Stimulated activated CD8-positive, alpha-beta memory T cell treated with anti-CD3 and anti-CD28 coated beads, Interleukin-2, amount 100 ng/mL, for 48 hours (primary cell): ENCODE data around the gene ATXN10.
"Not testable (repeated sequence)": the region's sequence is repeated elsewhere in the genome, so short reads cannot be mapped to it uniquely, and the experiment has no call there.

ENCODE experiments used
- DNase-seq, 2 donors: peaks; one replicate each; pipeline ENCODE4 v3.0.0-alpha.2; 2020; ENCODE audit warnings: low read depth in 2 of 2

ATXN10 gene

DNA sequence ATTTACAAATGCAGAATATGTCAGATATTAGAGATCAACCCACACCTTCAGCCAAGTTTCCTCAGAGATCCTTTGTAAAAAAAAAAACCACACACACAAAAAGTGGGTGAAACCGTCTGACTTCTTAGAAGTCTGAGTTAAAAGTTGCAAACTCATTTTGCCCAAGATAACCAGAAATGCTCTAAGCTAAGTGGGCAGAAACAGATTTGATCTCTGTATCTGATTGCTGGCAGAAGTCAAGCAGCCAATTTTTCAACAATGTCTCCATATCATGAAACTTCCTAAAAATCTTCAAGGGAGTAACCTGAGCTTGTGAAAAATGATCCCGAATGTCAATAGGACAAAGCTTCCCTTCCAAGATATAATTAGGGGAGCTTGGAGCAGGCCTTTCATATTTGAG, 28.6 kb upstream of the ATXN10 start:
- DNase-seq = no peak

DNA sequence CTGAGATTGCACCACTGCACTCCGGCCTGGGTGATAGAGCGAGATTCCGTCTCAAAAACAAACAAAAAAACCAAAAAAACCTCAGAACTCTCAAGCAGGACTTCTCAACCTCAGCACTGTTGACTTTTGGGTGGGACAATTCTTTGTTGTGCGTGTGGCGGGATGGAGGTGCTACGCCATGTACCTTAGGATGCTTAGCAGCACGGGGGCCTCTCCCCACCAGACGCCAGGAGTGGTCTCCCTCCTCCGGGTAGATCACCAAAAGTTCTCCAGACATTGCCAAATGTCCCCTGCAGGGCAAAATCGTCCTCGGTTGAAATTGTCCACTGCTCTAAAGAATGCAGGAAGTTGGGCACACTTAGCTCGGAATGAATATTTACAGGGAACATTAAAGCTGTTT, 26.9 kb upstream of the ATXN10 start:
- no peak for DNase-seq

DNA sequence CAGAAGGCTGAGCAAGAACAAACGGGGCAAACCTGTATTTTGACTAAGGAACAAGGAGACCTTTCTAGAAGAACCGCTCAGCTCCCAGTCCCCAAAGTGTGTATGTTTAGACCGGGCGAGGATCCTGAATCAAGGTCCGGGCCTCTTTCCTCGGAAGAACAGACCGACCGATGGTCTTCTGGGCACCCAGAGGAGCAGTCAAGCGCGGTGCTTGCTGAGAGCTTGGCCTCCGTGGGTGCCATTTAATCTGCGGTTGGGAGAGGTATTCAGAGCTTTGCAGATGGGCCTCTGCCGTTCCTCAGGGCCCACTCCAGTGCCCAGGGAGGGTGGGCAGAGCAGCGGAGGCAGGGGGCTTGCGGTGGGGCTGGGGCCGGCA, 26.5 kb upstream of the ATXN10 start:
- no peak for DNase-seq

DNA sequence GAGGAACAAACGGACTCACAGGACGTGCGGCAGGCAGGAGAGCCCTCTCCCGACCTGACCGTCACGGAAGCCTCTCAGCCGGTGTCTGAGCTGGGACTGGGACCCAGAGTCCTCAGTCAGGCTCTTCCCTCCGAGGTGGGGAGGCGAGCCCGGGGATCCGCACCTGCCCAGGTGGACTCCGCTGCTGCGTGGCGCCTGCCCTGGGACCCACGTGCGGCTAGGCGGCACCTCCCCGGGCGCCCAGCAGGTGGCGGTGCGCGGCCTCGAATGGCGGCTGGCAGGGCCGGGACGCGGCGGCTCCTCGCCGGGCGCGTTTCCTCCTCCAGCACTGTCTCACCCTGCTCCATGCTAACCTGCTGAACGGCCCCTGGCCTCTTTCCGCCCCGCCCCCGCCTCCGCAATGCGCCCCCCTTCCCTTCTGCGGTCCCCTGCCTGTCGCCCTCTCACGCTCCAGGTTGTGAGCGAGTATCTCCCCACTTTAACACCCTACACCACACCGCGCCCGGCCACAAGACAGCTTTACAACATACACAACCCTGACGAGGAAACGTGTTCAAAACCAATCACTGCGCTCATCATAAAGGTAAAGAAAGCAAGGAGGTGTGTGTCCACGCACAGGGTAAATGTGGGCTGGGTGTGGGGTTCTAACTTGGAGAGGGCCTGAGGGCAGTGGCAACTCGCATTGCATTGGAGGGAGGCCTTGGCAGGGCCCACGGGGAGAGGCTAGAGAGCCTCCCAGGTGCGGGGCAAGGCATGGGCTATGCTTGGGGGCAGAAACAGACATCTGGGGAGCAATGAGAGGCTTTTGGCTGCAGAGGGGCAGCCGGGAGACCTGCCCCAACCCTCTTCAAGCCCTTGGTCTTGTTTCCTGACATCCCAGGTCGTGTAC, 25.9 kb upstream of the ATXN10 start:
- peak; percentile 71 to 73 for DNase-seq

DNA sequence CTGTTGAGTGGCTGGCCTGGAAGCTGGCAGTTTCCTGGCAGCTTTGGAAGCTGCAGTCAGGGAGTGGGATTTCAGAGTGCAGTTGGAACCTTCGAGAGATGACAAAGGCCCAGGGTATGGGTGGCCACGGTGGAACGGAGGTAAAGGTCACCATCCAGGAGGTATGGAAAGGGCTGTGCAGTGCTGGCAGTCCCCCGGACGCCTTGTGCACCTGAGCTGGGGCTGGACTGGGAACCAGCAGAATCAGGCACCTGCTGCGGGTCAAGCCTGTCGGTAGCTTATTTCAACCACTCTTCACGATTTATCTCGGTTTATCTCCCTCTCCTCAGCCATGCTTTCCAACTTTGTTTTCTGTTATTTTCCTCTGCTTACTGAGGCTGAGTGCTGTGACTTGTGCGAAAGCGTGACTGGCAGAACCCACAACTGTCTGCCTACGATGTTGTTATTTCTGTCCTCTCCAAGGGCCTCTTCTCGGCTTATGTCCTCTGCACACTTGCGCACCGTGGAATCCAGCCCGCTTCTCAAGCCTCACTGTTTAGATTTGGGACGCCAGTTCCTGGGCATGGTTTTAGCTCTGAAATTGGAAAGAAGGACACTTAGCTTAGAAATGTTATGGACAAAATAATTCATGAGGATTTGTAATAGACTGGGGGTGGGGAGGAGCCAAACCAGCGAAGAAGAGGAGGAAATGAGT, 24.0 kb upstream of the ATXN10 start:
- no peak for DNase-seq

DNA sequence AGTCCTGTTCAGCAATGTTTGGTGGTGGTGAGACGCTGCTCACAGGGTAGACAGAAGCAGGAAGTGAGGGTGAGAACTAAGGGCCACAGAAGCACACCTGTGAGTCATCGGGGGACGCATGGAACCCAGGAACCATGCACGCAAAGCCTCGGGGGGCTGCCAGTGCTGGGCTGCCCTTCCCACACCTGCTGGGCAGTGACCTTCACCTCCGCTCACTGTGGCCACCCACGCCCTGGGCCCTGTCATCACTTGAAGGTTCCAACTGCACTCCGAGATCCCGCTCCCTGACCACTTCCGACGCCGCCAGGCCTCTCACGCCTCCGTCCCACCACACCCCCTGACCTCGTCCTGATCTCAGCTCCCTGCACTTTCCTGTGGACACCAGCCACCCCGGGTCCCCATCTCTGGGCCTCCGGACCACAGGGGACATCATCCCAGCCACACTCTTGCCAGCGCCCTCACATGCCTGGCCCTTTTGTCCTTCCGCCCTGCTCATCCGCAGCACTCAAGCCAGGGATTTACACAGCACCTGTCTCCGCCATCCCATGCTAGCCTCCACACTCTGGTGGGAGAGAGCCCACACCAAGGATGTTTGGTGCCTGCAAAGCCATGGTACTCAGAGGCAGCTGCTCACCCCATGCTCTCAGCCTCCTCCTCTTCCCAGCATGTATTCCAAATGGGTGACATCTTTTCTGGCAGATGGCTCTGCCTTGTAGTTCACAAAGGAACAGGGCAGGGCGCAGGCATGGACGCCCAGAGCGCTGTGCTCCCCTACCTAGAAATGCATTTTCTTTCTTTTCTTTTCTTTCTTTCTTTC, 23.1 kb upstream of the ATXN10 start:
- DNase-seq = no peak

DNA sequence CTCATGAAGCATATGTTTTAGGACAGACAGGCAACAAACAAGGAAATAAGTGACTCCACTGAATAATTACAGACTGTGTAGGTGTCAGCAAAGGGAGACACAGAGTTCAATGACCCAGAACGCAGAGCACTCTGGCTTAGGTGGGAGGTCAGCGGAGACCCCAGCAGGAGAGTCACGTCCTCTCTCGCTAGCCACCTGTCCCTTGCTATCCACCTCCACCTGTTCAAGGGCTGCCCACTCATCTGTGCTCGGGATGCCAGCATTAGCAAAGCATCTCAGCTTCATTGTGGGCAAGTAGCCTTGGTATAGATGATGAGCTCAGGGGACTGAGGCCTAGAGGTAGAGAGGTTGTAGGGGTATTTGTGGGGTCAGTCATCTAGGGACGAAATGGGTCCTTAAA, 21.8 kb upstream of the ATXN10 start:
- no peak for DNase-seq

DNA sequence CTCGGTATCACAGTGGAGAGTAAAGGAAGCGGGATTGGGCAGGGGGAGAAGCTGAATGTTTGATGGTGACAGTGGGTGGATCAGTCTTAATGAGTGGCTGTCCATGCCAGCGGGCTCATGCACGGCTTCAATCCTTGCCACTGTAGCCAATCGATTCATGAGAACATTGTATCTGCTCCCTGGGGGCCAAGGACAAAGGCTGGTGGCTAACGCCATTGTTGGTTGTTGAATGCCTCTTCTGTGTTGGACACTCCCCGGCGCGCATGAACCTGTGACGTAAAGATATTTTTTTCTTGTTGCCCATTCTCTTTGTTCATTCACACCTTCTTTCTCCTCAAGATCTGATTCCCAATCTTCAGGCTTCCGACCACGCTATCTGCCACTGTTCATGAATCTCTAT, 20.9 kb upstream of the ATXN10 start:
- no peak for DNase-seq

DNA sequence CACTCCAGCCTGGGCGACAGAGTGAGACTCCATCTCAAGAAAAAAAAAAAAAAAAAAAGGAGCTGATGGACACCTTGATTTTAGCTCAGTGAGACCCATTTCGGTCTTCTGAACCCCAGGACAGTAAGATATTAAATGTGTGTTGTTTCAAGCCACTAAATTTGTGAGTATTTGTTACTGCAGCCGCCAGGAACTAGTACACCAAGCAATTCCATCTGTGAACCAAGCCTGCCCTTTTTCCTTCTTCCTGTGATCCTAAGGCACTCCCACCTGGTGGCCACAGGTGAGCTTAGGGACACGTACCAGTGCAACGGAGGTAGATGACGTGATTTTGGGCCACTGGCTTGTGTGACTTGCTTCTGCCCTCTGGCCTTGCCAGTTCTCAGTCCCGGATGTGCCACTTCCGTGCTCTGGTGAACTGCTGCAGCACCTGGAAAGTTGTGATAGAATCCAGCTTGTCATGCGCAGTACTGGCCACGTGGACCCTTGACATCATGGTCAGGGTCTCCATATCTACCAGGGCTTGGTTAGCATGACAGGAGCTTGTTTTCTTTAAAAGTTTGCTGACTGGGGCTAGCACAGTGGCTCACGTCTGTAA, 19.6 kb upstream of the ATXN10 start:
- DNase-seq = no peak

DNA sequence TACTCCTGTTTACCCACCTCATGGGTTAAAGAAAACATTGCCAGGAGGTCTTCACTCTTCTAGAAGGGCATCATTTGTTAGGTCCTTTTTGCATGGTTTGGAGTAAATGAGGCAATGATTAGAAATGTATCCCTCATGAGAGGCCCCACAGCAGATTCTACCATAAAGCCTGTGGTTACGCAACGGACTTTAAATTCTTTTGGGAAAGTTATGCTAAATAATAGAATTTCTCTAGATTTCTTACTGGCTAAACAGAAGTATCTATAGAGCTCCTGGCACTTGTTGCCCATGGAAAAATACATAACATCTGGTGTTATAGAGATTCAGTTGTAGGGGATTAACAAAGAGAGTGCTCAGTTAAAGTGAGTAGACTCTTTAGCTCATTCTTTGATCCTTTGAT, 15.1 kb upstream of the ATXN10 start:
- DNase-seq = no peak

DNA sequence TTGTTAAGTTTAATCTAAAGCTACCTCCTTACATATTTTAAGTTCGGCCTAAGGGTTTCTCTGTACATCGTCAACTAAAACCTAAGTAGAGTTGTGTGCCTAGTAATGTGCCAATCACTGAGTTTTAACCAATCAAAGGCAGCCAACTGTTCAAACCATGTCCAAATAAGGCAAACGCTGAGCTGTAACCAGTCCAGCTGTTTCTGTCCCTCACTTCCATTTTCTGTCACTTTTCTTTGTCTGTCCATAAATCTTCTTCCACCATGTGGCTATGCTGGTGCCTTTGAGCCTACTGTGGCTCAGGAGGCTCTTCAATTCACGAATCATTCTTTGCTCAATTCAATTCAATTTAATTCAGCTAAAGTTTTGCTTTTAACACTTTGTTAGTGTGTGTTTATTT, 13.9 kb upstream of the ATXN10 start:
- DNase-seq = no peak

DNA sequence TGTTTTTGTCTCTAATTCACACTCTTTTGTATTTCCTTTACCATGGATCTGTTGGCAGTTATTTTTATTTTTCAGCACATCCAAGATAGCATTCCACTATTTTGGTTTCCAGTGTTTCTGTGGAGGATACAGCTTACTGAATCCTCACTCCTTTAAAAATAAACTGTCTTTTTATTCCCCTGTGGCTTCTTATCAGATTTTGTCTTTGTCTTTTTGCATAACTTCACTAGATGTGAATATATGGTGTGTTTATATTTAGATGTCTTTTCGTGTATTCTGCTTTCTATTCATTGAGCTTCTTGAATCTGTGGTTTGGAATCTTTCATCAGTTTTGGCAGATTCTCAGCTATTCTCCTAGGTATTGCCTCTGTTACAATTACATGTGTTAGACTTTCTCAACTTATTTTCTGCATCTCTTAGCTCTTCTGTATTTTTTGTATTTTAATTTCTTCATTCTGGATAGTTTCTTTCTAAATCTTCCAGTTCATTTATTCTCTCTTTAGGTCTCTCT, 7.4 kb upstream of the ATXN10 start:
- DNase-seq = no peak

DNA sequence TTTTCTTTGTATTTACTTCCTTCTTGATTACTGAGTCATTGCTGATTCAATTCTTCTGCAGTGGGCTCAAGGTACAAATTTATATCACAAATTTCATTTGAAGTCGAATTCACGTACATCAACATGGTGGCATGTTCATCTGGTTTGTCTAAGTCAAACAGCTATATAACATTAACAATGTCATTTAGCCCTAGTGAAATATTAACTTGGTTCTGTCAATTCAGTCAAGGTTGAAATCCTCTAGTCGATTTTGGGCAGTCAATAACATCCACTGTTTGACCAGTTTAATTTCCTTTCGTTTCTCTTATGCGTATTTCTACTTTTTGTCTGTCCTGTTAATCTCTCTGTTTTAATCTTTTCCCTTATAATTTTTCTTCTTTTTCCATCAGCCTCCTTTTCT, 4.1 kb upstream of the ATXN10 start:
- no peak for DNase-seq

DNA sequence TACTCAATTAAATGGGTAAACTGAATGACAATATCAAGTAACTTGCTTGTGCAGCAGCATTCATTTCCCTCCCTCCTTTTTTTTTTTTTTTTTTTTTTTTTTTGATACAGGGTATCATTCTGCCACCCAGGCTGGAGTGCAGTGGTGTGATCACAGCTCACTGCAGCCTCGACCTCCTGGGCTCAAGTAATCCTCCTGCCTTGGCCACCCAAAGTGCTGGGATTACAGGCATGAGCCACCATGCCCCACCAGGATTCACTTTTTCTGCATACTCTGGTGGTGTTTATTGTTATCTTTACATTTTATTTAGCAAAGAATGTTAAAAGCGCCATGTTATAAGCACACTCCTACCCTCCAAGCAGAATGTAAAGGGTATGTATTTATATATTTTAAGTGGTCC, 1.3 kb upstream of the ATXN10 start:
- DNase-seq = not testable (repeated sequence)

DNA sequence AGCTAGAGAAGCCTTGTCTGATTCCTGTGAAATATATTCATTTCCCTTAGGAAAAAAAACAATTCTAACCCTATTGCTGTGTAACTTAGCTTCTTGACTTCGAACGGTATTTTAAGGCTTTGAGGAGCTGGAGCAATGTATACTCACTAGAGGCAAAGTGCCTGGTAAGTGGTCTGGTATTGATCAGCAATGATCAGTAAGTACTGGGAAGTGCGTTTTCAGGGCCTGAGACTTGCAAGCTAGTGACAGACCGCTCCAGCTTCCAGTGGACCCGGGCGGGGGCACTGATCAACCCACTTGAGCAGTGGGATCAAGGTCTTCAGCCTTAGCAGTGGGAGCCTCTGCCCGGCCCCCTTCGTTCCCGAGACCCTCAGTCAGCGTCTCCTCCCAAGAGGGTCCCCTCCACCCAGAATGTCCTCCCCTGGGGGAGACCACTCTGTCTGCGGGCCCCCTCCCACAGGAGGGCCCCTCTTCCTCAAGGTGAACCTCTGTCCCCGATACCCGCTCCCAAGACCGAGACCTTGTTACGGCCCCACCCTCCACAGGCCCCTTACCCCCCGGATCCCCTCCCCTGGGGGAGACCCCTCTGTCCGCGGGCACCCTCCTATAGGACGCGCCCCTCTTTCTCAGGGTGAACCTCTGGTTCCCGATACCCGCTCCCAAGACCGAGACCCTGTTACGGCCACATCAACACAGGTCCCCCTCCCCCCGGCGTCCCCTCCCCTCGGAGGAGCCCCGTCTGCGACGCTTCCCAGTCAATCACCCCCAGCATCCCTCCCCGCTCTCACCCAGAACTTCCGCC, 452 bp upstream of the ATXN10 start:
- no peak for DNase-seq

DNA sequence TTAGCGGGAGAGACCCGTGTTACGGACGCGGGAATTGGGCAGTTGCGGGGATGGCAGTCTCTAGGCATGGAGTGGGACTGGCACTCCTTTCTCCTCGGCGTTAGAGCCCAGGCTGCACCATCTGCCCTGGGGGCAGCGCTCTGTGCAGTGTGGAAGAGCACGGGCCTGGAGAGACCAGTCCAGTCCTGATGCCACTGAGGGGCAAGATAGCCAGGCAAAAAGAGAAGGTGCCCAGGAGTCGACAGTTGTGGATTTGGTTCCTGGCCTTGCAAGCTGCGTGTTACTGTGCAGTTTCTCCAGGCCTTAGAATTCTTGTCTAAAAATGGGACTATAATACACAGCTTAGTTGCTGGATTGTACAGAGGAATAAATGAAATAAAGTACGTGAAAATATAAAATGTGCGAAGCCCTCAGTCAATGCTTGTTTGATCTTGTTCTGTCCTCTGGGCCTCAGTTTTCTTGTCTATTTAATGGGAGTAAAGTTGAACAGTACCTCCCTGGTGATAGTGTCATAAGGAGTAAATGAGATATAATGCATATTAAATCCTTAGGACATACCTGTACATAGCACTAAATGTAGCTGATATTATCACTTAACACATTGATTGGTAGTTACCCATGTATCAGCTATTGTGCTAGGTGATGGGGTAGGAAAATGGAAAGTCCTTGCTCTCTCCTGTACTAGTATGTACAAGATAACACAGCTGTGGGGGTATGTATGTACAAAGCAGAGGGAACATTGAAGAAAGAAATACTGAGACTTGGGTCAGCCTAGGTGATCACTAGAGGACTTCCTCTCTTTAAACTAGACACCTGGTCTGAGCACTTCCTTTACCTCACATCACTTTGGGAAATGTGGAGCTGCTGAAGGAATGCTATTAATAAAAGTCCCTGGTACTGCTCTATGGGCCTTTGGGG, 1.2 kb downstream of the ATXN10 start:
- DNase-seq = no peak

DNA sequence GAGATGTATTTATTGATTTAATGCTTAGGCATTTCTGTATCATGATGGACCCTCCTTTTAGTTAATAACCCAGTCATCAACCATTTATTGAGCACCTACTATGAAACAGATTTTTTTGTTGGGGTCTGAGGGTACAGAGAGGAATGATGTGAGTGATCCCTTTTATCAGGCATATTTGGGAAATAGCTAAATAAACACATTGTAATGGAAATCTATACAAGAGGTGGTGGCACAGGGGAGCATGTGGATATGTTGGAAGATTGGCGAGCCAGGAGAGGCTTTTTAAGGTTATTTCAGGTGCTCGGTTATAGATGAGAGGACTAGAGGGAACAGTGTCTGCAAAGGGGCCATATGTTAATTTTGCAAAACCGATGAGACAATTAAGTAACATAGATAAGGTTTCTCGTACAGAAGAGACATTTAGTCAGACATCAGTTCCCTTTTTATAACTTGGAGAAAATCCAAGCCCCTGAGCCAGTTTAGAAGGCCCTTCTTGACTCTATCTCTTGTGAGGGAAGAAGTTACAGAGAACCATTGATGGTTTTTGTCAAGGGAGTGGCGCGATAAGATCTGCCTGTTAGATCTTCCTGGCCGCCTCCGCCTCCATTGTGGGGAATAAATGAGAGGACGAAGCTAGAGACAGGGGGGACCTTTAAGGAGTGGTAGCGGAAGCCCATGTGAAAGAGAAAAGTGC, 2.0 kb downstream of the ATXN10 start:
- no peak for DNase-seq

DNA sequence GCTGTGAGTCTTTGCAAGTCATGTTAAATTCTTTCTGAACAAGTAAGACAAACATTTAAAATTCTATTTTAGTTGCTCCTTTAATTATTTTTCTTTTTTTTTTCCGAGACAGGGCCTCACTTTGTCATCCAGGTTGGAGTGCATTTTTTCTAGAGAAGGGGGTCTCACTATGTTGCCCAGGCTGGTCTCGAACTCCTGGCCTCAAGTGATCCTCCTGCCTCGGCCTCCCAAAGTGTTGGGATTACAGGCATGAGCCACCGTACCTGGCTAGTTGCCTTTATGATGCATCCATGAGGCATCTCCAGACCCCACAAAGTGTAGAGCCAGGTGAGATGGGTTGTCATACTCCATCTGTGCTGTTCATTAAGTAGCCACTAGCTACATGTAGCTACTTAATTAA, 4.4 kb downstream of the ATXN10 start:
- no peak for DNase-seq

DNA sequence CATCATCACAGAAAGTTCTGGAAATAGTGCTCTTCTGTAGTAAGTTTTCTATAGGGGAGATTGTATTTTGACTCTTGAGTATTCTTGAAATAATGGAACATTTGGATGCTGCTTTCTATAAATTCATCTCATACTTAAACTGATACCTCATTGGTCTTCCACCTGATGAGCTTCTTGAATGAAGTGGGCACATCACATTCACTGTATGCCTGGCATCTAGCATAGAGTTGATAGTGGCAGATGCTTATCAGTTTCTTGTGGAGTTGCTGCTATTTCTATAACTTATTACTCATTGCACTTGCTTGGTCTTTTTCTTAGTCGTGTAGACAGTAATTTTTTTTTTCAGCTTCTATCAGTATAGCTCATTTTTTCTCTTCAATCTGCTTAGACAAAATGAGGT, 5.4 kb downstream of the ATXN10 start:
- DNase-seq = no peak
